GM21619 (cell line): ENCODE measurements around the gene KIF1A.

Source experiments
- ATAC-seq: cut with Tn5 transposase; IDR thresholded peaks from one replicate; pipeline ENCODE4 v1.9.1; 2021; ENCODE audit not compliant: unreplicated experiment

KIF1A gene, protein sequence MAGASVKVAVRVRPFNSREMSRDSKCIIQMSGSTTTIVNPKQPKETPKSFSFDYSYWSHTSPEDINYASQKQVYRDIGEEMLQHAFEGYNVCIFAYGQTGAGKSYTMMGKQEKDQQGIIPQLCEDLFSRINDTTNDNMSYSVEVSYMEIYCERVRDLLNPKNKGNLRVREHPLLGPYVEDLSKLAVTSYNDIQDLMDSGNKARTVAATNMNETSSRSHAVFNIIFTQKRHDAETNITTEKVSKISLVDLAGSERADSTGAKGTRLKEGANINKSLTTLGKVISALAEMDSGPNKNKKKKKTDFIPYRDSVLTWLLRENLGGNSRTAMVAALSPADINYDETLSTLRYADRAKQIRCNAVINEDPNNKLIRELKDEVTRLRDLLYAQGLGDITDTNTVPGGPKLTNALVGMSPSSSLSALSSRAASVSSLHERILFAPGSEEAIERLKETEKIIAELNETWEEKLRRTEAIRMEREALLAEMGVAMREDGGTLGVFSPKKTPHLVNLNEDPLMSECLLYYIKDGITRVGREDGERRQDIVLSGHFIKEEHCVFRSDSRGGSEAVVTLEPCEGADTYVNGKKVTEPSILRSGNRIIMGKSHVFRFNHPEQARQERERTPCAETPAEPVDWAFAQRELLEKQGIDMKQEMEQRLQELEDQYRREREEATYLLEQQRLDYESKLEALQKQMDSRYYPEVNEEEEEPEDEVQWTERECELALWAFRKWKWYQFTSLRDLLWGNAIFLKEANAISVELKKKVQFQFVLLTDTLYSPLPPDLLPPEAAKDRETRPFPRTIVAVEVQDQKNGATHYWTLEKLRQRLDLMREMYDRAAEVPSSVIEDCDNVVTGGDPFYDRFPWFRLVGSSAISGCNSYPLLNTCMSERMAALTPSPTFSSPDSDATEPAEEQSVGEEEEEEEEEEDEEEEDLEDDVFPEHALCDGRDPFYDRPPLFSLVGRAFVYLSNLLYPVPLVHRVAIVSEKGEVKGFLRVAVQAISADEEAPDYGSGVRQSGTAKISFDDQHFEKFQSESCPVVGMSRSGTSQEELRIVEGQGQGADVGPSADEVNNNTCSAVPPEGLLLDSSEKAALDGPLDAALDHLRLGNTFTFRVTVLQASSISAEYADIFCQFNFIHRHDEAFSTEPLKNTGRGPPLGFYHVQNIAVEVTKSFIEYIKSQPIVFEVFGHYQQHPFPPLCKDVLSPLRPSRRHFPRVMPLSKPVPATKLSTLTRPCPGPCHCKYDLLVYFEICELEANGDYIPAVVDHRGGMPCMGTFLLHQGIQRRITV (N-terminal part only)

GRCh38 chr2:240819858-240820606 lies at the start of gene KIF1A:
KIF1A (minus strand) TSS chr2:240820219; CDS start chr2:240797752, 22,467 bp downstream.
- no peak for ATAC-seq

GRCh38 chr2:240869109-240869955 lies 49.3 kb upstream of the KIF1A start:
- no peak for ATAC-seq

DNA sequence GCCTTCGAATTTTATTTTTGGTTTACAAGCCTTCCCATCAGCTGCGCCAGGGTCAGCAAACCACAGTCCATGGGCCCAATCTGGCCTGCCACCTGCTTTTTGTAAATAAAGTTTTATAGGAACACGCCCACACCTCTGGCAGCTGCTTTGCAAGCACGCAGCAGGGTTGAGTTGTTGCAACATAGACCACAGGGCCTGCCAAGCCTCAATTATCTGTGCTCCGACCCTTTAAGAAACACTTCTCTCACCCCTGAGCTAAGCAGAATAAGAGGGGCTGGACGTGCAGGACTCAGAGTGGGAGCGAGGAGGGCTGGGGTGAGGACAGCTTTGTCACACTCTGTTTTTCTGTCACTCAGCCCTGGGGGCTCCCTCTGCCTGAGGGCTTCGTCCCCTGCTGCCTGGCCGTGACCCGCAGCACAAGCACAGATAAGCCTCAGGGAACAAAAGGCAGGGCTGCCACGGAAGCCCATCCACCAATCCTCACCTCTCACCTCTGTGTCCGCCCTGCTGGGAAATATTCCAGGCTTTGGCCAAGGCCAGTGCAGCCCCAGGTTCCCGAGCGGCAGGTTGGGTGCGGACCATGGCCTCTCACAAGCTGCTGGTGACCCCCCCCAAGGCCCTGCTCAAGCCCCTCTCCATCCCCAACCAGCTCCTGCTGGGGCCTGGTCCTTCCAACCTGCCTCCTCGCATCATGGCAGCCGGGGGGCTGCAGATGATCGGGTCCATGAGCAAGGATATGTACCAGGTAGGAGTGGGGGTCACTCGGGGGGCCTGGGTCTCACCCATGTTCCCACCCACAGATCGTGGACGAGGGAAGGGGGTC lies 48.5 kb upstream of the KIF1A start, which contains the start of gene AGXT:
Gene AGXT, plus strand, starts transcription at position 539 of the 823 bp plus-strand sequence. Its CDS starts 42 bp downstream, at position 581.
- ATAC-seq: no peak

DNA sequence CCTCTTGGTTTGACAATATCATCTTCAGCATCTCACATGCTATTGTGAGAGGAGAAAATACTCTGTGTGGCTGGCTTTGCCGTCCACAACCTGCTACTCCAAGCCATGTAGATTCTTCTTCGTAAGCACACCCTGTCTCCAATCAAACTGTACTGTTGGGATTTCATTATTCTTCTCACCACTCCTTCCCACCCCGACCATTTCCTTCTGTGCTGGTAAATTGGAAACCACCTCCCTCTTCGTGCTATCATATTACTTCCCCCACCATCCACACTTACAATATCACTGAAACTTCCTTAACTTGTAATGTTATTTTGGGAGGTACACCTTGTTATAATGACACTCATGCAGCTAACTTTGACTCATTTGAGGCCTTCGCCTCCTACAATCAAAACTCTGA lies 45.4 kb upstream of the KIF1A start:
- ATAC-seq: no peak

- no peak for ATAC-seq
Measured at GRCh38 chr2:240864475-240864874, 44.5 kb upstream of the KIF1A start.

- no peak for ATAC-seq
Measured at GRCh38 chr2:240861547-240861946, 41.5 kb upstream of the KIF1A start.

DNA sequence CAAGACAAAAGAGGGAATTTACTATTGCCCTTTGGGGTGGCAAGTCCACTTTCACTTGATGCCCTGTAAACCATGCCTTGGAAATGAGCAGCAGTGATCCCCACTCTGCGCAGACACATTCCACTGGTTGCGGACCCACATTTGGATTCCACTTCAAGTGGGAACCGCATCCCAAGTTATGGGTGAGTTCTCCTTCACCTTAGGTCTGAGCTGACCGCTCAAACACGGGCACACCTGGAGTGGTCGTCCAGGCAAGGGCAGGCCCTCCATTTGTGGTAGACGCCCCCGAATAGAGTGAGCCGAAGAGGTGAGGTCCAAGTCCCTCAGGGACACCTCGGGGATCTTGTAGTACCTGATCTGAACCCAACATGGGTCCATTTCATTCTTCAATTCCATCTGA lies 38.9 kb upstream of the KIF1A start:
- no peak for ATAC-seq

DNA sequence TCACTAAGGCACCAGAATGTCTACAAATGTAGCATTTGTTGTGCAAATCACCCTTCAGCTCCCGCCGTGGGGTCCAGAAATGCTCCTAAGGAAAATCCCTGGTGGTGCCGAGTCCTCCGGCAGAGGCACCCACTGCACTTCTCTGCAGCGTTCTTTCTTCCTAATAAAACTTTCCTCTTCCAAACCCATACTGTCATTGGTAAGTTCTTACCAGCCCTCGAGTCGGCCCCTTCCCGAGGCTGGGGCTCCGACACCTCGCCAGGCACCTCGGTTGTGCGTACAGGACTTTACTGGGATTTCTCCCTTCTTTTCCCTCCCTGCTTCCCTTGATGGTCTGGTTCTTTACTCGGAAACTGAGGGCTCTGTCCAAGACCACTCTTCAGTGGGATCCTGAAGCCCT lies 38.3 kb upstream of the KIF1A start:
- no peak for ATAC-seq

DNA sequence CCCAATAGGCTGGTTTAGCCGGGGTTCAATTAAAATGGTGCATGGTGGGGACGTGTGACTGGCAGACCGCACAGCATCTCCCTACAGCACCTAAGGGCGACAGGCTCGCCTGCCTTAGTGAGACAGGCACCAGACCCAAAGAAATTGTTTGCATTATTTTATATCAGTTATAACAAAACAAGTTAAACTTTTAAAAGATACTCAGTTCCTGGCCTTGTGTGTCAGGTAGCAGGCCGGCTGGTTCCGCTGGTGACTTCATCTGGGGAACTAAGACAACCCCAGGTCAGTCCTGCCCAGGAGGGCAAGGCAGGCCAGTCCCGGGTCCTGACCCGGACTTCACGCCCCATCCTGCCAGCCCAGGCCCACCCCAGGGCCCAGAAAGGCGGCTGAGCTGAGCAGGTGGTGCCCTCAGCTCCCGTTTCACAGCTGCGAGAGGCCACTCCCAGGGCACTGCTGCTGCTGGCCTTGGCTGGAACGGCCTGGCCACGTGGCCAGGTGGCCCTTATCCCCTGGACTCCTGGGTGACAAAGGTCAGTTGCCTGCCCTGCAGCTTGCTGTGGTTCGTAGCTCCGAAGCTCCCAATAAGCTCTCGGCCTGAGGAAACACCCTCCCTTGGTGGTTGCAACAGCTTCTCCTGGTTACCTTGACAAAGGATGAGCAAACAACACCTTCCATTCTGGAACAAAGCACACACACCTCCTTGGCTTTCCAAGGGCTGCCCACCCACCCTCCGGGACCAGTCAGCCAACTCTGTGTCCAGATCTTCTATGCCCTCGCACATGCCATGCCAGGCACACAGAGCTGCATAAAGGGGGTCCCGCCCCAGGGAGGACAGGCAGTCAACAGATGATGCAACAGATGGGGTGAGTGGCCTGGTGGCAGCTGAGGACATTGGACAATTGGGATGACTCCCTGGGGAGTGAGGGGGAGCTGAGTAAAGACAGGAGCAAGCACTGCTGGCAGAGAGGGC lies 37.3 kb upstream of the KIF1A start:
- no peak for ATAC-seq

GRCh38 chr2:240856151-240856980 lies 36.3 kb upstream of the KIF1A start:
- no peak for ATAC-seq

DNA sequence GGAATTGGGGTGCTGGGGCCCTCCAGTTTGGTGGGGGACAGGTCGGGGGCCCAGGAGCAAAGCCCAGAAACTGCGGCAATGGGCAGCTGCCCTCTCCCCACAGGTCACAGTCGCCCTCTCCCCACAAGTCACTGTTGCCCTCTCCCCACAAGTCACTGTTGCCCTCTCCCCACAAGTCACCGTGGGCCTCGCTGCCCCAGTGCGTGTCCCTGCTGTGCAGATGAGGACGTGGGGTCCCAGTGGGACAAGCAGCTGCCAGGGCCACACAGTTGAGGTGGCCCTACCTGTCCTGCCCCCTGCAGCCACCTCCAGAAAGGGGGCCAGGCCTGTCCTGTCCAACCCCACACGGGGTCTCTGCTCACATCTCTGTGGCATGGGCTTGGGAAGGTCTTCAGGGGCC lies 35.7 kb upstream of the KIF1A start:
- no peak for ATAC-seq

- ATAC-seq: no peak
Measured at GRCh38 chr2:240852671-240853314, 32.8 kb upstream of the KIF1A start.

GRCh38 chr2:240851078-240851991 lies 31.3 kb upstream of the KIF1A start:
- no peak for ATAC-seq

- ATAC-seq: no peak
Measured at GRCh38 chr2:240850756-240851077, 30.7 kb upstream of the KIF1A start.

DNA sequence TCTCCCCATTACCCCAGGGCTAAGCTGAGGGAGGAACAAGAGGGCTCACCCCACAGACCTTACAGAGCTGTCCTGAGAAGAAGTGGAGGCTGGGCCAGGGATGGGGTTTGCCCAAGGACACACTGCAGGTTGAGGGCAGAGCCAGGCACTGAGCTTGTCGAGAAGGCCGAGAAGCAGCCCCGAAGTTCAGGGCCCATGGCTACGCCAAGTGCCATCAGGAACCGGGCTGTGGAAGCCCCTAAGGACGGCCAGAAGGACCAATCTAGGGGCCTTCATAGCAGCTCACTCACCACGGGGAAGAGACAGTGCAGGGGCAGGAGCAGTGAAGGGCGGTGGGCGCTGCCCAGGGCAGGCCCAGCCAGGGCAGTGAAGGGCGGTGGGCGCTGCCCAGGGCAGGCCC lies 30.0 kb upstream of the KIF1A start:
- no peak for ATAC-seq
